Measurements from ENCODE around the gene DYRK3.
A peak's percentile ranks its signal among the peaks of the same experiment; 100 is the strongest.

The DYRK3 gene

GRCh38 chr1:206635080-206635977 lies at the start of gene DYRK3:
DYRK3 (plus strand) TSS chr1:206635536; CDS start chr1:206635704, 168 bp downstream.
- peak within 1 kb of the TSS; percentile 67 for H3K27ac ChIP-seq
- in situ Hi-C loops (cut with HindIII; ENCODE audit: low pct_ligation_motif_present, low sequenced_read_pairs) = no loop called here
- TF ChIP-seq CTCF (IDR thresholded peaks at IDR 0.05; ENCODE audit: low read depth, low read length, missing control alignments) = peak; percentile 3

GRCh38 chr1:206586501-206587445 lies 48.6 kb upstream of the DYRK3 start:
- no peak overlapping the region for H3K27ac ChIP-seq
- H3K4me3 ChIP-seq (ENCODE audit: low read depth, low read length) = no peak overlapping the region
- no peaks in the 10 kb centered on the region for H3K27me3 ChIP-seq (replicated peaks)
- DNase-seq = no peak
- H3K36me3 ChIP-seq (replicated peaks) = peaks cover 2% of the 10 kb centered on the region
- in situ Hi-C loops (cut with HindIII; ENCODE audit: low pct_ligation_motif_present, low sequenced_read_pairs) = loop anchor here (25.0 kb wide), 1 partner anchor 99 kb away; no protein-coding TSS in a partner anchor
- TF ChIP-seq CTCF (IDR thresholded peaks at IDR 0.05; ENCODE audit: low read depth, low read length, missing control alignments) = no peak

More at GRCh38 chr1:206635080-206635977, at the start of gene DYRK3:
- Histone ChIP-seq H3K36me3 (replicated peaks) (peaks cover 2% of the 10 kb centered on the region), H3K4me3 (ENCODE audit: low read depth, low read length) (peak within 1 kb of the TSS; percentile 87), H3K27me3 (replicated peaks) (no peaks in the 10 kb centered on the region)
- peak; percentile 93 for DNase-seq

GRCh38 chr1:206587904-206588303 lies 47.4 kb upstream of the DYRK3 start:
- DNase-seq = no peak
- peaks cover 10% of the 10 kb centered on the region for H3K36me3 ChIP-seq (replicated peaks)
- no peak overlapping the region for H3K4me3 ChIP-seq (ENCODE audit: low read depth, low read length)
- H3K27me3 ChIP-seq (replicated peaks) = no peaks in the 10 kb centered on the region
- H3K27ac ChIP-seq = peak overlapping the region; percentile 39
- in situ Hi-C loops (cut with HindIII; ENCODE audit: low pct_ligation_motif_present, low sequenced_read_pairs) = loop anchor here (25.0 kb wide), 1 partner anchor 101 kb away; no protein-coding TSS in a partner anchor
- TF ChIP-seq CTCF (IDR thresholded peaks at IDR 0.05; ENCODE audit: low read depth, low read length, missing control alignments) = no peak

GRCh38 chr1:206588492-206588891 lies 46.8 kb upstream of the DYRK3 start:
- in situ Hi-C loops (cut with HindIII; ENCODE audit: low pct_ligation_motif_present, low sequenced_read_pairs) = loop anchor here (25.0 kb wide), 1 partner anchor 101 kb away; no protein-coding TSS in a partner anchor
- no peak overlapping the region for H3K4me3 ChIP-seq (ENCODE audit: low read depth, low read length)
- H3K27ac ChIP-seq = peak overlapping the region; percentile 39
- peak; percentile 24 for DNase-seq
- no peaks in the 10 kb centered on the region for H3K27me3 ChIP-seq (replicated peaks)
- H3K36me3 ChIP-seq (replicated peaks) = peaks cover 13% of the 10 kb centered on the region
- no peak for TF ChIP-seq CTCF (IDR thresholded peaks at IDR 0.05; ENCODE audit: low read depth, low read length, missing control alignments)

- Histone ChIP-seq H3K27ac (peak overlapping the region; percentile 39), H3K27me3 (replicated peaks) (no peaks in the 10 kb centered on the region), H3K36me3 (replicated peaks) (peaks cover 15% of the 10 kb centered on the region), H3K4me3 (ENCODE audit: low read depth, low read length) (no peak overlapping the region)
- DNase-seq = peak; percentile 86
- in situ Hi-C loops (cut with HindIII; ENCODE audit: low pct_ligation_motif_present, low sequenced_read_pairs) = loop anchor here (25.0 kb wide), 1 partner anchor 102 kb away; no protein-coding TSS in a partner anchor
- TF ChIP-seq CTCF (IDR thresholded peaks at IDR 0.05; ENCODE audit: low read depth, low read length, missing control alignments) = no peak
Measured at GRCh38 chr1:206589206-206589605, 46.1 kb upstream of the DYRK3 start.

Measured in brain microvascular endothelial cell (primary cell).